Loucy (cell line): ENCODE data around the gene XRCC5.

Experiments used
- H2AFZ ChIP-seq: fragments of 200-600 bp; sonication (generic); 2 replicates; pipeline ENCODE4 v1.6.0; 2016; ENCODE audit warnings: antibody characterized with exemption, mild to moderate bottlenecking, low read length, moderate library complexity
- H3F3A ChIP-seq: fragments of 200-600 bp; 2 replicates; pipeline ENCODE4 v1.6.0; 2016; ENCODE audit warnings: antibody characterized with exemption, low read depth, mild to moderate bottlenecking
- H3K27me3 ChIP-seq: fragments of 200-600 bp; sonication (generic); 2 replicates; pipeline ENCODE4 v1.6.1; 2014; ENCODE audit warnings: low read length, mild to moderate bottlenecking; ENCODE audit not compliant: insufficient read depth, poor library complexity, severe bottlenecking
- H3K36me3 ChIP-seq: fragments of 200-600 bp; sonication (generic); 2 replicates; pipeline ENCODE4 v1.6.1; 2016; ENCODE audit warnings: low read length; ENCODE audit not compliant: insufficient read depth
- H3K4me1 ChIP-seq: fragments of 200-600 bp; sonication (generic); 2 replicates; pipeline ENCODE4 v1.5.1; 2014; ENCODE audit warnings: low read length, mild to moderate bottlenecking; ENCODE audit not compliant: insufficient read depth, poor library complexity, severe bottlenecking
- H3K4me2 ChIP-seq: fragments of 200-600 bp; sonication (generic); 2 replicates; pipeline ENCODE4 v1.6.0; 2014; ENCODE audit warnings: antibody characterized with exemption, low read length, low read depth, mild to moderate bottlenecking; ENCODE audit not compliant: poor library complexity, severe bottlenecking
- H3K4me3 ChIP-seq: fragments of 200-600 bp; sonication (generic); 2 replicates; pipeline ENCODE4 v1.5.1; 2014; ENCODE audit warnings: low read length, mild to moderate bottlenecking, mixed read lengths; ENCODE audit not compliant: poor library complexity, severe bottlenecking
- H3K79me2 ChIP-seq: fragments of 200-600 bp; sonication (generic); 2 replicates; pipeline ENCODE4 v1.6.1; 2014; ENCODE audit warnings: low read length; ENCODE audit not compliant: insufficient read depth
- H3K9ac ChIP-seq: fragments of 200-600 bp; sonication (generic); 2 replicates; pipeline ENCODE4 v1.6.0; 2014; ENCODE audit warnings: mild to moderate bottlenecking, low read depth, low read length, moderate library complexity; ENCODE audit not compliant: poor library complexity, severe bottlenecking
- H3K9me2 ChIP-seq: fragments of 200-600 bp; sonication (generic); replicated peaks from 2 replicates; pipeline ENCODE4 v1.6.1; 2016; ENCODE audit warnings: low read depth, low read length, mixed read lengths
- H3K9me3 ChIP-seq: fragments of 200-600 bp; sonication (generic); 2 replicates; pipeline ENCODE4 v1.6.1; 2014; ENCODE audit warnings: mild to moderate bottlenecking, antibody characterized with exemption, low read length, low read depth; ENCODE audit not compliant: insufficient read depth
- H4K20me1 ChIP-seq: fragments of 200-600 bp; sonication (generic); 2 replicates; pipeline ENCODE4 v1.6.0; 2014; ENCODE audit warnings: antibody characterized with exemption, low read length, mild to moderate bottlenecking; ENCODE audit not compliant: insufficient read depth, poor library complexity, severe bottlenecking
- EZH2phosphoT487 ChIP-seq: fragments of 200-600 bp; IDR thresholded peaks from 2 replicates; pipeline ENCODE4 v1.6.1; 2018; ENCODE audit warnings: antibody characterized with exemption, mild to moderate bottlenecking, moderate library complexity, borderline replicate concordance
- TF ChIP-seq, protein P1 (sequence below): fragments of 200-600 bp; sonication (generic); conservative IDR thresholded peaks from 2 replicates; pipeline ENCODE4 v1.5.1; 2014; ENCODE audit warnings: mild to moderate bottlenecking, antibody characterized with exemption, low read length

Gene XRCC5

DNA sequence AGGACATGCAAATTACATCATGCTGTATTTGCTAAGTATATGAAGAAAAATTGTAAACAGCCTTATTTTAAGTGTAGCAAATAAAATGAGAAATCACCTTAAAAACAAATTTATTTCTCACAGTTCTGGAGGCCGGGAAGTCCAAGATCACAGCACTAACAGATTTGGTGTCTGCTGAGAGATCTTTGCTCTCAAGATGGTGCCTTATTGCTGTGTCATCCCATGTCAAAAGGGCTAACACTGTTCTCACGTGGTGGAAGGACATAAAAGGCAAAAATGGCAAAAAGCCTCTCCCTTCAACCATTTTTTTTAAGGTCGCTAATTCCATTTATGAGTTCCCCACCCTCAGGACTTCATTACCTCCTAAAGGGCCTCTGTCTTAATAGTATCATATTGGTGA lies 12.1 kb downstream of the XRCC5 start:
- H3K4me1 ChIP-seq = peaks cover 30% of the 10 kb centered on the region
- no peak overlapping the region for H2AFZ ChIP-seq
- H3K9me2 ChIP-seq = no peaks in the 10 kb centered on the region
- H3K9ac ChIP-seq = no peak overlapping the region
- H3F3A ChIP-seq = no peaks in the 10 kb centered on the region
- H3K9me3 ChIP-seq = no peaks in the 10 kb centered on the region
- peaks cover 37% of the 10 kb centered on the region for H4K20me1 ChIP-seq
- H3K4me3 ChIP-seq = no peak overlapping the region
- H3K27me3 ChIP-seq = no peaks in the 10 kb centered on the region
- H3K79me2 ChIP-seq = peaks cover 96% of the 10 kb centered on the region
- H3K36me3 ChIP-seq = peaks cover 94% of the 10 kb centered on the region
- TF ChIP-seq, protein P1, sequence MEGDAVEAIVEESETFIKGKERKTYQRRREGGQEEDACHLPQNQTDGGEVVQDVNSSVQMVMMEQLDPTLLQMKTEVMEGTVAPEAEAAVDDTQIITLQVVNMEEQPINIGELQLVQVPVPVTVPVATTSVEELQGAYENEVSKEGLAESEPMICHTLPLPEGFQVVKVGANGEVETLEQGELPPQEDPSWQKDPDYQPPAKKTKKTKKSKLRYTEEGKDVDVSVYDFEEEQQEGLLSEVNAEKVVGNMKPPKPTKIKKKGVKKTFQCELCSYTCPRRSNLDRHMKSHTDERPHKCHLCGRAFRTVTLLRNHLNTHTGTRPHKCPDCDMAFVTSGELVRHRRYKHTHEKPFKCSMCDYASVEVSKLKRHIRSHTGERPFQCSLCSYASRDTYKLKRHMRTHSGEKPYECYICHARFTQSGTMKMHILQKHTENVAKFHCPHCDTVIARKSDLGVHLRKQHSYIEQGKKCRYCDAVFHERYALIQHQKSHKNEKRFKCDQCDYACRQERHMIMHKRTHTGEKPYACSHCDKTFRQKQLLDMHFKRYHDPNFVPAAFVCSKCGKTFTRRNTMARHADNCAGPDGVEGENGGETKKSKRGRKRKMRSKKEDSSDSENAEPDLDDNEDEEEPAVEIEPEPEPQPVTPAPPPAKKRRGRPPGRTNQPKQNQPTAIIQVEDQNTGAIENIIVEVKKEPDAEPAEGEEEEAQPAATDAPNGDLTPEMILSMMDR = no peak
- TF ChIP-seq EZH2phosphoT487 = no peak
- H3K4me2 ChIP-seq = no peak overlapping the region

DNA sequence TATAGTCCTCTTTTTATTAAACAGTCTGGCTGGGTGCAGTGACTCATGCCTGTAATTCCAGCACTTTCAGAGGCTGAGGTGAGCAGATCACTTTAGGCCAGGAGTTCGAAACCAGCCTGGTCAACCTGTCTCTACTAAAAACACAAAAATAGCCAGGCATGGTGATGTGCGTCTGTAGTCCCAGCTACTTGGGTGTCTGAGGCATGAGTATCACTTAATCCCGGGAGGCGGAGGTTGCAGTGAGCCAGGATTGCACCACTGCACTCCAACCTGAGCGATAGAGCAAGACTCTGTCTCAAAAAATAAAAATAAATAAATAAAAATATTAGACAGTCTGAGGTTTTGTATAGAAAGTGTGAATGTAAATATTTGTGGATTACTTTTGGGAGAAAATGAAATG lies 17.8 kb downstream of the XRCC5 start:
- peaks cover 92% of the 10 kb centered on the region for H3K36me3 ChIP-seq
- peaks cover 63% of the 10 kb centered on the region for H4K20me1 ChIP-seq
- H3K4me2 ChIP-seq = no peak overlapping the region
- H3F3A ChIP-seq = no peaks in the 10 kb centered on the region
- TF ChIP-seq, protein P1 = no peak
- no peak for TF ChIP-seq EZH2phosphoT487
- no peak overlapping the region for H3K9ac ChIP-seq
- no peak overlapping the region for H3K4me3 ChIP-seq
- H3K9me3 ChIP-seq = no peaks in the 10 kb centered on the region
- no peaks in the 10 kb centered on the region for H3K27me3 ChIP-seq
- H3K9me2 ChIP-seq = no peaks in the 10 kb centered on the region
- no peak overlapping the region for H2AFZ ChIP-seq
- H3K4me1 ChIP-seq = no peaks in the 10 kb centered on the region
- peaks cover 68% of the 10 kb centered on the region for H3K79me2 ChIP-seq

DNA sequence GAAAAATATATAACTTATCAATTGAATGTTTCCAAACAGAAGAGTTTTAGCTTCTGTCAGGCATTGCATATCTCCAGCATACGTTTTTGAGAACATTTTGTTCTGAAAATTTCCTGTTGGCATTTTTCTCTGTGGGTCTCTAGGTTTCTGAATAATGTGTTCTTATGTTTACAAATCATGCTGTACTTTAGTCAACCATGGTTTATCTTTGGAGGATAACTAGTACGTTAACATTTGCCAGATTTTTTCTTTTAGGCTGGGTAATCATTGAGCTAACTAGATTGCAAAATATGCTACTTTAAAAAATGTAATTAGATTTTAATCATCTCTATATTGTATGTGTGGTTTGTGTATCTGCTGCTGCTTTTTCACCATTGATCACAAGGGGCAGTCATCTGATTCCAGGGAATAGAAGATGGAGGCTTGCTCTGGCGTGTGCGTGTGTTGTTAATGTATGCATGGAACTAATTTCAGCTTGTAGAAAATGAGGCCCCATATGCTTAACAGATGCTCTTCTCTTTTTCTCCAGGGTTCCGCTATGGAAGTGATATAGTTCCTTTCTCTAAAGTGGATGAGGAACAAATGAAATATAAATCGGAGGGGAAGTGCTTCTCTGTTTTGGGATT lies 21.3 kb downstream of the XRCC5 start:
- Histone ChIP-seq H3K9me3 (no peaks in the 10 kb centered on the region), H3K9me2 (no peaks in the 10 kb centered on the region), H4K20me1 (peaks cover 51% of the 10 kb centered on the region), H3K27me3 (no peaks in the 10 kb centered on the region), H3K4me1 (no peaks in the 10 kb centered on the region), H3K36me3 (peaks cover 93% of the 10 kb centered on the region), H2AFZ (no peak overlapping the region), H3K4me3 (no peak overlapping the region), H3K79me2 (peaks cover 64% of the 10 kb centered on the region), H3K4me2 (no peak overlapping the region), H3F3A (no peaks in the 10 kb centered on the region), H3K9ac (no peak overlapping the region)
- TF ChIP-seq EZH2phosphoT487 = no peak
- TF ChIP-seq, protein P1 = no peak
